Endometrium (tissue), 2 donors: ENCODE measurements around the gene PCP4.

Experiments
- FAIRE-seq: peaks from 2 replicates; lab custom pipeline; 2012; peaks lifted over from hg19 to GRCh38; lab: Jason Lieb, UNC
- donor health status: control.
- donor health status: control.

PCP4 gene

DNA sequence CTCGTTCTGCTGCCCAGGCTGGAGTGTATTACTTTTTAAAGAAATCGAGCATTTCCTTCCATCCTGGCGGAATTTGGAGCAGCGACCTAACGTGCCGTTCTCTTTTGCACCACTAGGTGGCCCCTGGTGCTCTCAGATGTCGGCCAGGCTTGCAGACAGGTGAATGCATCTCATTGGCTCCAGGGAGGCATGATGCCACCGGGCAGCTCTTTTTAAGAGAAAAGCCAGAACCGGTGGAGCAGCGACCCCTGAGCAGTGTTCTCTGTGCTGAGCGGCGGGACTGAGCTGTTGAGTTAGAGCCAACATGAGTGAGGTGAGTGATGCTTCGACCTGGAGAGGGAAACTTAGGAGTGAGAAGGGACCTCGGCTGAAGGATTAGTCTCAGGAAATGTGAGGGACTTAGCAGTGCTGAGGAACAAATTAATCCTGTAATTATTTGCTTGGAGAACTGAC, at the start of gene PCP4:
PCP4 (plus strand) TSS at position 241 of the 453 bp plus-strand sequence; CDS start at position 305, 64 bp downstream.
- no peak for FAIRE-seq

- FAIRE-seq: no peak
These were observed 48.7 kb upstream of the PCP4 start for GRCh38 chr21:39818557-39818956.

DNA sequence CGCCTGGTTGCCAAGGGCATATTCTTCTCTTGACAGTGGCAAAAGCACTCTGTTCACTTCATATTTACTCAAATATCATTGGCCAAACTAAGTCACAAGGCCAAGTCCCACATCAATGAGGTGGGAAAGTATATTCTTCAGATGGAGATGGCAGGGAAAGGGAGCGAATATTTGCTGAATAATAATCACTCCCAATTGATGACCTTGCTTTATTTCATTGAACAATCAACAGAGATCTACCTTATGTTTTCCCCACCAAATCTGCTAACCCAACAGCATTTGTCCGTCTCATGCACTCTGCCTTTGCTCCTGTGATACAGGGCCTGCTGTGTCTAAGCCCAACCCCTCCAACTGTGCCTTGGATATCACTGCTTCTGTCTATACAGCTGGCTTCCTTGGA, 45.2 kb upstream of the PCP4 start:
- FAIRE-seq: no peak

GRCh38 chr21:39825250-39825649, 42.0 kb upstream of the PCP4 start:
- no peak for FAIRE-seq

GRCh38 chr21:39834543-39834942, 32.7 kb upstream of the PCP4 start:
- FAIRE-seq: no peak

DNA sequence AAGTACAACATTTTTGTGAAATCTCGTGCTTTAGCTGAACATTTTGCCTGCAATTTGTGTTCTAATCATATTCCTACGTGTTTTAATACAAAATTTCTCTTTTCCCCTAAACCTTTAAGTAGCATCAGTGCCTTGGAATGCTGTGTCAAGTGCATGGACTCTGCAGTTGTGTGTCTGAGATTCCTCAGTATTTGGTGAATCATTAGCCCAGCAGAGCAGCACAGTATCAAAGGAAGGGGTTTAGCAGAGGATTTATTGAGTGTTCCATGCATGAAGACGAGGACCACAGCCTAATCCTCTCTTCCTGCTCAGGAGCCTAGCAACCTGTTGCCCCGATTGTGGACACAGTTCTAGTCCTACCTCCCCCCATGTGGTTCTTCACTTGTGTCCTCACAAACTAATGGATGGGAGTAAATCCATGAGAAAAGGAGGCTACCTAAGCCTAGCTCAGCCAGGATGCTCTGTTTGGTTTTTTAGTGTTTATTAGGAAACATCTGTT, 29.3 kb upstream of the PCP4 start:
- FAIRE-seq: no peak

- no peak for FAIRE-seq
These were observed 26.7 kb upstream of the PCP4 start for GRCh38 chr21:39840373-39841097.

- FAIRE-seq: no peak
These were observed 24.3 kb upstream of the PCP4 start for GRCh38 chr21:39842741-39843459.

- no peak for FAIRE-seq
These were observed 23.8 kb upstream of the PCP4 start for GRCh38 chr21:39843483-39843882.

DNA sequence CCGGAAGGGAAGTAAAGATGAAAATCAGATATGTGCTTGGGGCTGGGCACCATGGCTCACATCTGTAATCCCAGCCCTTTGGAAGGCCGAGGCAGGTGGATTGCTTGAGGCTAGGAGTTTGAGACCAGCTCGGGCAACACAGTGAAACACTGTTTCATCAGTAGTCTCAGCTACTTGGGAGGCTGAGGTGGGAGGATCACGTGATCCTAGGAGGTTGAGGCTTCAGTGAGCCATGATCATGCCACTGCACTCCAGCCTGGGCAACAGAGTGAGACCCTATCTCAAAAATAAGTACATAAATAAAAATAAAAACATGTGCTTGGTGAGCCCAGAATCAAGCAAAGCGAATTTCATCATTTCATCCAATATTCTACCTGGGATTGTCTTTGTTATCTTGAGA, 23.3 kb upstream of the PCP4 start:
- no peak for FAIRE-seq

GRCh38 chr21:39845571-39846130, 21.6 kb upstream of the PCP4 start:
- no peak for FAIRE-seq

GRCh38 chr21:39847877-39848276, 19.4 kb upstream of the PCP4 start:
- FAIRE-seq: no peak

DNA sequence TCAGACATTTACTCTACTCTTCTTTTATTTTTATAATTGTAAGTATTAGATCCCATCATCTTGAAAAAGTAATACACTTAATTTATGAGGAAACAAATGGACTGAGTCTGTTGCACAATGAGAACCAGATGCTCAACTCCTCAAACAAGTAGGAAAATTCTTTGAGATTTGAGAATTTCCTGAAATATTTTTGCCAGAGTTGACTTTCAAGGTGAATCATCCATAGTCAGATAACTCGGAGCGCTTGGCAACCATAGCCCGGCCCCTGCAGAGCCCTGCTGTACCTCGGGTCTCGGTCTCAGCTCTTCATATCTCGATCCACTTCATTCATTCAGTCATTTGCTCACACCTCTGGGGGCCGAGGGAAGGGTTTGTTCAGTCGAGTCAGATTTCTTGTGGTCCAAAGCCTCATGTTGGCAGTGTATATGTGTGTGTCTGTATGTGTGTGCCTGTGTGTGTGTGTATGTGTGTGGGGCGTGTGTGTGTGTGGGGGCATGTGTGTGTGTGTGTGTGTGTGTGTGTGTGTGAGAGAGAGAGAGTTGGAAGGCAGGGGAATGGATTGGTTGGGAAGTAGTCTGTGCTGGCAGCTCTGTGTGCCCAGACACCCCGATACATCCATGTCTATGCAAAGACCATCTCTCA, 18.1 kb upstream of the PCP4 start:
- FAIRE-seq: peak; percentile 57

- FAIRE-seq: no peak
These were observed 16.9 kb upstream of the PCP4 start for GRCh38 chr21:39850333-39850732.

GRCh38 chr21:39851002-39851618, 16.1 kb upstream of the PCP4 start:
- no peak for FAIRE-seq

- no peak for FAIRE-seq
These were observed 15.1 kb upstream of the PCP4 start for GRCh38 chr21:39852021-39852721.

- no peak for FAIRE-seq
These were observed 14.3 kb upstream of the PCP4 start for GRCh38 chr21:39852726-39853500.

- no peak for FAIRE-seq
These were observed 12.7 kb upstream of the PCP4 start for GRCh38 chr21:39854572-39854971.

- FAIRE-seq: no peak
These were observed 11.6 kb upstream of the PCP4 start for GRCh38 chr21:39855595-39855994.

GRCh38 chr21:39860600-39860999, 6.6 kb upstream of the PCP4 start:
- no peak for FAIRE-seq

GRCh38 chr21:39863111-39863510, 4.1 kb upstream of the PCP4 start:
- no peak for FAIRE-seq
